ENCODE results near the gene ABCC8.

ABCC8 gene

DNA sequence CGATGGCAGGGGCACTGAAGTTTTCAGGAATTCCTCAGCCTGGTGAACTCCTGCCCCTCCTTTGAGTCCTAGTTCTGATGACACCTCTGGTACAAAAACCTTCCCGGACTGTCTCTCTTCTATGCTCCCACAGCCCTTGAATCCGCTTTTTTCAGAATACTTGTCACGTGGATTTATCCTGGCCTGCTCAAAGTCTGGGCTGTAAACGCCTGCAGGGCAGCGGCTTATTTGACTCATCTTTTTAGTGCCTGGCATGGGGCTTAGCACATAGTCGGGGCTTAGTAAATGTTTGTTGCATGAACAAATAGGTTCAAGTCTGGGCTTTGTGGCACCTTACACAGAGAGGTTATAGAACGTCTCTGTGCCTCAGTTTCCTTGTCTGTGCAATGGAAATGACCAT lies 74.8 kb downstream of the ABCC8 start:
- no peak for DNase-seq

DNA sequence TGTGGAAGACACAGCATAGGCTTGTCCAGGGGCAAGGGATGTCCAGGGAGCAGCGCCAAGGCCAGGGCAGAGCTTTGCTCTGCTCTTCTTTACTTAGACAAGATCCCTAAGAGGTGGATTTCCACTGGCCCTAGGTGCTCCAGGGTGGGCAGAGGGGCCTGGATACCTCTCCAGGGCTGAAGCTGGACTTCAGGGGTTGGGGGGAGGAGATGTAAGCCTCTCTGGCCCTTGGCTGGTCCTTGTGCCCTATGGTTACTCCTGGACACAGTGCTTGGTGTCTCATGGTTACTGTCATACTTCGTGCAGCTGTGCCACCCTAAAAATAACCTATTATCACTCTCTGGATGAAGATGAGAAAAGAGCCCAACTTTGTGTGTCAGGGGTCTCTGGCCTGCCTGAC lies 75.3 kb downstream of the ABCC8 start:
- no peak for DNase-seq

DNA sequence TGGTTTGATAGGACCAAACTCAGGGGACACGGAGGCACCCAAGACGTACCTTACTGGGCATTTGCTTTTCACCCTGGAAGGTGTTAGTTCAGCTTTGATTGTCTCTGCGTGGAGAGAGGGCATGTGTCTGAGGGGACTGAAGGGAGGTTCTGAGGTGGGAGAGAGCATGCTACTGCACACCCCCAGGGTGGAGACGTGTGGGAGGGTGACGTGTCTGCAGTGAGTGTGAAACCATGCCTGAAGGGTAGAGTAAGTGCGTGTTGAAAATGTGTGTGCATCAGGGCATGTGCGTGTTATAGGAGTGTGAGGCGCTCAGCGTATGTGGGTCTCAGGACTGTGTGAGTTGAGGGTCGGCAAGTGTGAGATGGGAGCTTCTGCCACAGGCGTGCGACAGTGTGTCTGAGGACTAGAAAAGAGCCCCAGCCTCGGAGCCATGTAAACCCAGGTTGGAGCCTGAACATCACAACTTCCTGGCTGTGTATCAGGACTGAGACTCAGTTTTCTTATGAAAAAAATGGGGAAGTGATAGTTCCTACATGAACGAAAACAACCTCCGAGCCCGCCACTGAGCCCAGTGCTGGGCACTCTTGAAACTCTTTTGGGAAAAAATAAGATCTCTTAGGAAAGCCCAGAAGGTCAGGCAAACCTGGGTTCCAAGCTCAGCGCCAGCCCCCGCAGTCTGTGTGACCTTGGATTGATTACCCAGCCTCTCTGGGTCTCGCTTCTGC lies 76.4 kb downstream of the ABCC8 start:
- no peak for DNase-seq

DNA sequence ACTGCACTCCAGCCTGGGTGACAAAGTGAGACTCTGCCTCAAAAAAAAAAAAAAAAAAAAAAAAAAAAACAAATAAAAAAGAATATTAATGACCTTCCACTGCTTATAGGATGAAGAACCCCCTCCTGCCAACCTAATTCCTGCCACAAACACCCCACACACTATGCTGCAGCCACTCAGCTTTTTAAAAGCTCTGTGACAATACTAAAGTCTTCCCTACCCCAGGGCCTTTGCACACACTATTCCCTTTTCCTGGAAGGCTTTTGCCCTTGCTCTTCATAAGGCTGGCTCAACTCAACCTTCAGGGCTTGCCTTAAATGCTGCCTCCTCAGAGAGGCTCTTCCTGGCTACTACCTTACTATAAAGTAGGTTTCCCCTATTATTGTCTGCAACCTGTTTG lies 77.4 kb downstream of the ABCC8 start:
- DNase-seq: no peak

DNA sequence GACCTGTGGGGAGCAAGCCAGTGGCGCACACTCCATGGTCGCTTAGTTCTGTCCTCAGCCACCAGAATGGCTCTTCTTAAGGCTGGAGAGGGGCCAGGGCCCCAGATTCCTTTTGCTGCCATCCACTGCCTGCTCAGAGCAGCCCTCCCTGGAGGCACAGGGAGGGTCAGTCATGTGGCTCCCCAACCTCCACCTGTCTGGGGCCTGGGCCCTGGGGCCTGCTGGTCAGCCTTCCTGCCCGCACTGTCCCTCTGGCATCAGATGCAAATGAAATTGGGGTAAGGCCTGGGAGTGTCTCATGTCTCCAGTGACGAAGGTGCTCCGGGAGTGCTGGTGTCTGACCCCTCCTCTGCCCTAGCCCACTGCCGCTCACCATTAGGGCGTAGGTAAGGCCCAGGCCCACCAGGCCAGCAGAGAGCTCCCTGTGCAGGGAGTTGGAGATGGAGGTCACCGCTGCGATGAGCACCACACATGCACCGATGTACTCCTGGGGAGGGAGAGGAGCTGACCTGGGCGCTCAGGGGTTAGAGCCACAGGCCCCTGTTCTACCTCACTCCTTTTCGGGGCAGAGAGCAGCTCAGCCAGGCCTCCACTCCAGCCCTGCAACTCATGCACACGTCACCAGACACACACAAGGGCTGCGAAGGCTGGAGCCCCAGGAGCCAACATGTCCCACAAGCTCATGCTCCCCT lies 79.2 kb downstream of the ABCC8 start:
- DNase-seq: no peak

DNA sequence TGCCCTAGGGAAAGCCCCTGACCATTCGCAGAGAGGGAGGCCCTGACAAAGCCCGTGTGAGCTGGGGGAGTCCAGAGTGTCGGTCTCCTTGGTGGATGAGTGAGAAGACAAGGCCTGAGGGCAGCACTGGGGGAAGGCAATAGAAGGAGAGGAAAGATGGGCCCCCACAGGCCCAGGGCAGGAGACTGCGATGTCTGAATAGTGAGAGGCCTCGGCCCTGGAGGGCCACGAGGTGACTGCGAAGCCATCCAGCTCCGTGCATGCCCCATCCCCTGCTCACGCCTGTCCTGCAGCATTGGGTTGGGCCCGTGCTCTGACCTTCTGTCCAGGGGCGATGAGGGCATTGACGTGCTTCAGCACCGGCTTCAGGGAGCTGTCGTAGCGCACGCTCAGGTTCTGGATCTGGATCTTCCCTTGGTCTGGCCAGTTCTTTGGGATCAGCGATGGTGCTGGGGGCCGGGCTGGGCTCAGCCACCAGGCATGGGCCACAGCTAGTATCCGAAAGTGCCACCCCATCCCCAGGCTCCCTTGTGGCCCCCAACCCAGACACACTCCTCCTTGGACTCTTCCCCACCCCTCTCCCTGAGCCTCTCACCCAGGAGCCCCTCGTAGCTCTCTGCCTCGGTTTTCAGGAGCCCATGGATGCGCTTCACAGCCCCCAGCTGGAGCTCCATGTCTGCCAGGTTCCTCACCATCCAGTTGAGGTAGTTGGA lies 79.9 kb downstream of the ABCC8 start:
- no peak for DNase-seq

DNA sequence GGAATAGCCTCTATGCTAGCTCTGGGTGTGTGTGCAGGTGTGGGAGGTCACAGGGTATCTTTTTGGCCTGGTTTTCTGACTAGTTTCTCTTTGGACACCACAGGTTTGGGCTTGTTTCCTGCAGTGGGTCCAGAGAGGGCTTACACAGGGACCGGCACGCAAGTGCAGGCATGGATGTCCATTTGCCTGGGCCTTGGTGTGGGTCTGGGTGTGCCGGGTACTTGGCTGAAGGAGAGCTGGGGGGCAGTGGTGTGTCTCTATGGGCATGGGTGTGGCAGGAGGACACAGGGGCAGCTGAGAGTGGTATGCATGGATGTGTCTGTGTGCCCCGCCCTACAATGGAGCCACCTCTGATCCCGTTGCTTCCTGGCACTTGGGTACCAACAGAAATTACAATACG lies 80.7 kb downstream of the ABCC8 start:
- no peak for DNase-seq

DNA sequence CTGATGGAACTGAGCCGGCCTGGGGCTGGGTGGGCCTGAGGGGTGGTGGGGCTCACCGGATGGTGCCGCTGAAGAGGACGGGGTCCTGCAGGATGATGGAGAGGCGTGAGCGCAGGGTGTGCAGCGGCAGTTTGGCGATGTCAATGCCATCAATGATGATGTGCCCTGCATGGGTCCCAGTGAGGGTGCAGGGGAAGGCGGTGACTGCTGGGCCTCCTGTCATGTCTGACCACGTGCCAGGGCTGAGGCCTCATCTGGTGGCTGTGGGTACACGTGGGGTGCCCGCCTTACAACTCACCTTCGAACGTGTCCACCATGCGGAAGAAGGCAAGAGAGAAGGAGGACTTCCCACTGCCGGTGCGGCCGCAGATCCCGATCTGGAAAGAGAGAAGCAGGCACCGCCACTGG lies 81.1 kb downstream of the ABCC8 start:
- no peak for DNase-seq

DNA sequence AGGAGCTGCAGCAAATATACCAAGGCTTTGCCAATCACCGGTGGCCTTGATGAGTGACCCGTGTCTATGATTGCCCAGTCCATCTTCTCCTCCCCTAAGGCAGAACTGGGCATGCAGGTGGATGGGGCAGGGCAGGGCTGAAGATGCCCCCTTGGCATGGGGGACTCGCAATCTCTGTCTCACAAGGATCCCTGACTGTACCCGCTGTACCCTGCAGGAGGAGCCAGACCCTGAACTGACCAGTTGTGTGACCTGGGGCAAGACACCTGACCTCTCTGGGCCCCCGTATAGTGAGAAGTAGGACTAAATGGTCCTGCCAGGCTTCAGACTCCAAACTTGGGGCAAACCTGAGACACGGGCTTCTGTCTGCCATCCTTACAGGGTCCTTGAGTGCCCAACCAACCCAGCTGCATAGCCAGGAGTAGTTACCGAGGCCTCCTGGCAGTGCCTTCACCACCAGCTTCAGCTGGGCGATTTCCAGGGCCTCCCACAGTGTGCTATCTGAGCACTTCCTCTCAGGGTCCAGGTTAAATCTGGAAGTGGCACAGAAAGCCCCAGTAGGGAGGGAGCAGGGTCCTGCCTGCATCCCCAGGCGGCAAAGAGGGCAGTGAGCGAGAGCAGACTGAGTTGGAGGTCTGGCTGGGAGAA lies 81.8 kb downstream of the ABCC8 start:
- no peak for DNase-seq

DNA sequence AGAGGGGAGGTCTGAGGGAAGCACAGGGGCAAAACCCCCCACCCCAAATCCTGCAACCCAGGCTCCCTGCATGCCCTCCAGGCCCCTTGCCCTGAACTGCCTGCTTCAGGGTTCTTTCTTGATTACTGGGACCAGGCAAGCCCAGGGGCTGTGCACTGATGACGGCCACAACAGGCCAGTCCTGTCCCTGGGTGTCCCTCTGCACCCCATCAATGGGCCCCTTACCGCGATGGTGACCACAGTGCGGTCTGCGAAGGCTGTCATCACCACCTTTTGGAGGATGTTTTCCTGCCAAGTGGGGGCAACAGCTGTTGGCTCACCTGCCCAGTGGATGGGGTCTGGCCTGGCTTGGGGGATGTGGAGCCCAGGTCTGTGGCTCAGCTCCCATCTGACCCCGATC lies 83.2 kb downstream of the ABCC8 start:
- DNase-seq: no peak

DNA sequence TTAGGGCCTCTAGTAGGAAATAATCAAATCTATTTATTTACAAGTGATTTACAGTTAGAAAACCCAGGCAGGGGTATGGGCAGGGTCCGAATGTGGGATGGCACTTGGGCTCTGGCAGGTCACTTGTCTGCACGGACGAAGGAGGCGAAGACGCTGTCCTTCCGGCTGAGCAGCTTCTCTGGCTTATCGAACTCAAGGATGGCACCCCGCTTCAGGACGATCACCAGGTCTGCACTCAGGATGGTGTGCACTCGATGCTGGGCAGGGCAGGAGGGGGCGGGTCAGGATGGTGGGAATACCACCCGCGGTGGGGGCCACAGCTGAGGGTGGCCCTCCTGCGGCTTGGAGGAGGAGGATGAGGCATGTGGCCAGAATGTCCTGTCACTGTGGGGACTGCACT lies 83.8 kb downstream of the ABCC8 start:
- no peak for DNase-seq

DNA sequence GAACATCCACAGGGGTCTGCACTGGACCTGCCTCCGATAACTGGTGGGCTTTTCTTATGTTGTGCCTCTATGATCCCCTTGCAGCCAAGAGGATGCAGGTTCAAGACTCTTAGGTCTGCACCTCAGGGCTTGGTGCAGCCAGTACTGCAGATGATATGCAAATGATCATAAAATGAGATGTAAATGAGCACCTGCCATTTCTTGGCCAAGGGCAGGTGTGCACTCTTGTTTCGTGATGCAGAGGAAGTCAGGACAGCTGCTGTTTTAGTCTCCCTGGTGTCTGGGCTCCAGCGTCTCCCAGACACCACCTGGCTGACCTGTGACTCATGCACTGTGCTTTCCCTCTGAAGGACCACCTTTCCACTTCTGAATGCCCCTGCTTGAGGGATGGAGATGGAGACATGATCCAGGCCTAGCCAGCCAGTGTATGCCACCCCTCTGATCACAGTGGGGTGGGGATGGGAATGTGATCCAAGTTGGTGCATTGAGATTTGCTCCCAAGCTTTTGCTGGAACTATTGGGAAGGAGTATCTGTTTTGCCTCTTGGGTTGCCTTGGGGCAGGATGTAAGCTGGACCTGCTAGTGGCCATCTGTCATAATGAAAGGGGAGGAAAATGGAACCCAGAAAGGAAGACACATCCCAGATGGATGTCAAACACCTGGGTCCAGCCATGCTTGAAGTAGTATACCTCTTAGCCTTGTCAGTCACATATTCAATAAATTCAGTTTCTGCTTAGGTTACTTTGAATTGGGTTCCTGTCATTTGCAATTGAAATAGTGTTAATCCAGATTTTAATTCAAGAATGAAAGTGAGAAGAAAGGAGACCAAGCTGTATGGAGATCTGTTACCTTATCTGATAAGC lies 84.9 kb downstream of the ABCC8 start:
- peak; percentile 47 for DNase-seq

DNA sequence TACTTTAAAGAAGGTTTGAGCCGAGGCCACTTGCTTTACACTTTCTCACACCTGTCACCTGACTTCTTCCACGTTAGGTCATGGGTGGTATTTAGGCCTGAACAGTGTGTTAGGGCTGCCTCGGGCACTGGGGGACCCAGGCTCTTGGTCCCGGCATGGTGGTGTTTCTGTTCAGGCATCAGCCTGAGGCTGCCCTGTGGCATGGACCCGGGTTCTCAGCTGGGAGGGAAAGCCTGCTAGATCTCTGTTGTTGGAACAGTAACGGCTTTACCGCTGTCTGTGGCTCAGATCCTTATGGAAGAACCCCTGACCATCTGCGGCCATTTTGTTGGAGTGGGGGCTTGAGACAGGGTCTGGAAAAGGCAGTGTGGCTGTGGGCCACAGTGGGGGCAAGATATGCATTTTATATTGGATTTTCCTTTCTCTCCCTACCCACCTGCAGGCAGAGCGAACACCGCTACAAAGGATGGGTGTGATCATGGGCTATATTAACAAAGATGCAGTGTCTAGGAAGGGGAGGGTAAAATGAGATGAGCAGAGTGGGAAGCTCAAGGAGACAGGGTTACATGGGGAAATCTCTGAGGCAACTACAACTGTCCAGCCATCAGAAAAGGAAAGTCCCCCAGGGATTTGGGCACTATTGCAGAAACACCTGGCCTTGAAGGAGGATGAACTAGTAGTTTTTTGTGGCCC lies 86.5 kb downstream of the ABCC8 start:
- no peak for DNase-seq

DNA sequence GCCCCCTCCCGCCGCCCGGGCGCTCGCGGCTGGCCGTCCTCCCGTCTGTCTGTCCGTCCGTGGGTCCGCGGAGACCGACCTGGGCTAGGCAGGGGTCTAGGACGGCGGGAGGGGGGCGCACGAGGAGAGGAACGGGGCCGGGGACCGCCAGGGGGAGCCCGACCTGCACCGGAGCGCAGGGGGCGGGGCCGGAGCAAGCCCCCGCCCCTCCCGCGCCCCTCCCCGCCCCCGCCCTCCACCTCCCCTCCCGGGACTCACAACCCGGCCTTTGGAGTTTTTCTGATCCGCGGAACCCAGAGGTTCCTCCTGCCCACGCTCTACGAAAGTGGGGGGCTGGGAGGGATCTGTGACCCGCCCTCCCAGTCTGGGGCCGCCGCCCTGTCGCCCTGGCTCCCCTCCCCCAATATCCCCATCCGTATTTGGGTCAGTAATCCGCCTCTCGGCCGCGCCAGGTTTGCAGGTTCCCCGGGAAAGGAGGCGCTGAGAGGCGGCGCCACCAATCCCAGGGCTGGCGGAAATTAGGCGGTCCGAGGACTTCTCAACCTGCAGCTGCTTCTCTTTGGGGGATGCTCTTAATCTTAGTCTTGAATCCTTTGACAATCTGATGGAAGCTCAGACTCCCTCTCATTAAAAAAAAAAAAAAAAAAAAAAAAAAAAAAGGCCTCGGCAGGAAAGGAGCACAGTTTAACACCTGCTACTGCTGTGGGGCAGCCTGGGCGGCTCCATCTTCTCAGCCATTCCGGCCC lies 87.3 kb downstream of the ABCC8 start:
- DNase-seq: peak; percentile 90

DNA sequence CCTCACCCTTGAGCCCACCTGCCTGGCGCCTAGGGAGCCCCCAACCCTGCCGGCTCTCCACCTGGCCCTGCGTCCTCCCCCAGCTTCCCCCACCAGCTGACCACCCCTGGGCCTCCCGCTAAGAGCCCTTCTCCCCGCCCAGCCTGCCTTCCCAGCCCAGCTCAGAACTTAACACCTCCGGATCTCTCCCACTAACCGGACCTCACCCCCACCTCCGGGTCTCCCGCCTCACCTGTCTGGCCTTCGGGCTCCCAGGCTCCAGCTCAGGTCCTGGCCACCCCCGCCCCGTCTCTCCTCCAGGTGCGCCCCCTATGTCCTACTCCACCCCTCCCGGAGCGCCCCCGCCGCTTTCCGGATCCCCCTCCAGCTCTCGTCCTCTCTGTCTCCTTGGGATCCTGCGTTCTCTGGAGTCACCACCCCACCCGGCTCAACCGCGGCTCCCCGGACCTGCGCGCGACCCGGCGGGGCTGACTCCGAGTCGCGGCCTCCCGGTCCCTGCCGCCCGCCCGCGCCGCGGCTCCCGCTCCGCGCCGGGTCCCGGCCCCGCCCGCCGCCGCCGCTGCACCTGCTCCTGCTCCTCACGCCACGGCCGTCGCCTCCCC lies 87.9 kb downstream of the ABCC8 start, which contains the start of gene KCNJ11:
TSS of gene KCNJ11 (minus strand) at position 51 of the 602 bp plus-strand sequence. CDS start 568 bp downstream, outside the sequence.
- no peak for DNase-seq

DNA sequence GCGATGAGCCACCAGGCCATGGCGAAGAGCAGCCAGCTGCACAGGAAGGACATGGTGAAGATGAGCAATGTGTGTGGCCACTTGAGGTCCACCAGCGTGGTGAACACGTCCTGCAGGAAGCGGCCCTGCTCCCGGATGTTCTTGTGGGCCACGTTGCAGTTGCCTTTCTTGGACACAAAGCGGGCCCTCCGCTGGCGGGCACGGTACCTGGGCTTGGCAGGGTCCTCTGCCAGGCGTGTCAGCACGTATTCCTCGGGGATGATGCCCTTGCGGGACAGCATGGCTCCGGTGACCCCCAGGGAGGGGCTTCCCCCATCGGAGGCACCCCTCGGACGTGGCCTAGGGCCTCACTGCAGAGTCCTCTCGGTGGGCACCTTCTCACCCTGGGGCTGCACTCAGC lies 88.8 kb downstream of the ABCC8 start:
- no peak for DNase-seq

DNA sequence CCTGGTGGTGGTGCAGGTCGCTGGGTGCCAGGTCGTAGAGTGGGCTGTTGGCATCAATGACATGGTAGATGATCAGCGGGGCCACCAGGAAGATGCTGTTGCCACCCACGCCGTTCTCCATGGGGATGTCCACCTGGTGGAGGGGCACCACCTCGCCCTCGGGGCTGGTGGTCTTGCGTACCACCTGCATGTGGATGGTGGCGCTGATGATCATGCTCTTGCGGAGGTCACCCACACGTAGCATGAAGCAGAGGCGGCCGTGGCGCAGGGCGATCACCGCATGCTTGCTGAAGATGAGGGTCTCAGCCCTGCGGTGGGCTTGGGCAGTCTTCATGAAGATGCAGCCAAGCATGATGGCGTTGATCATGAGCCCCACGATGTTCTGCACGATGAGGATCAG lies 89.4 kb downstream of the ABCC8 start:
- DNase-seq: no peak

DNA sequence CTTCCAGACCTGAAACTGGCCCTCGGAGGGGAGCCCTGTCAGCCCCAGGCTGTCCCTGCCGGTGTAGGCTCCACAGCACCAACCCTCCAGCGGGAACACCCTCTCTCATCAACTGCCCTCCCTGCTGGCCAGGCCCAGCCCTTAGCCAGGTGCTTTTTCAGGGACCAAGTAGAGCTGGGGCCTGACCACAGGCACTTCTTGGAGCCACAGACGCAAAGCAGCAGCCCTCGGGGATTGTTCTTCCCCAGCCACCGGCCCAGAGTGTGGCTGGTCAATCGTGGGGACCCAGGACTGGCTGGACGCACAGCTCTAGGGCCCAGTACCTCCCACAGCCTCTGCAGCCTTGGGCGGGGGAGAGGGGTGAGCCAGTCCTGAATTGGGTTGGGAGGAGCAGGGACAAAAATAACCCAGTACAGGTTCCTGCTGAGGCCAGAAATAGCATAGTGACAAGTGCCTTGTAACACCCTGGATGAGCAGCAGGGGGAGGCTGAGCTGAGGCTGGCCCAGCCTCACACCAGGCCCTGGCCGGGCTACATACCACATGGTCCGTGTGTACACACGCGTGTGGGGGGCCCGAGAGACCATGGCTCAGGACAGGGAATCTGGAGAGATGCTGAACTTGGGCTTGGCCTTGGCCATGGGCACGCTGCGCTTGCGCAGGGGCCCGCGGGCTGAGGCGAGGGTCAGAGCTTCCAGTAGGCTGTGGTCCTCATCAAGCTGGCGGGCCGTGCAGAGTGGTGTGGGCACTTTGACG lies 90.1 kb downstream of the ABCC8 start:
- no peak for DNase-seq

DNA sequence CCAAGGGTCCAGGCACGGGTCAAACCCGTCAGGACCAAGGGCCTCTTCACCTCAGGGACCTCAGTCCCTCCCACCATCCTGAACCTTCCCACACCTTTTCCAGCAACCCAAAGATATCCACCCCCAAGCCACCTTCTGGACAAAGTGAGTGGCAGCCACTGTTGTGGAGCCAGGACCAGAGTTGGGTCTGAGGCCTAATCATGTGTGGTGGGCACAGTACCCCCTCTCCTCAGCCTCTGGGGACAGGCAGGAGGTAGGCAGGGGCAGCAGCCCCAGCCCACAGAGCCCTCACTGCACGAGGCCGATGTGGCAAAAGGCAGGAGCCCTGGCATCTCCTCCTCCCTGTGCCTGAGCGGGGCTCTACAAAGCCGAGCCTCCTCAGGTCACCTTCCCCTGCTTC lies 90.7 kb downstream of the ABCC8 start:
- DNase-seq: no peak

DNA sequence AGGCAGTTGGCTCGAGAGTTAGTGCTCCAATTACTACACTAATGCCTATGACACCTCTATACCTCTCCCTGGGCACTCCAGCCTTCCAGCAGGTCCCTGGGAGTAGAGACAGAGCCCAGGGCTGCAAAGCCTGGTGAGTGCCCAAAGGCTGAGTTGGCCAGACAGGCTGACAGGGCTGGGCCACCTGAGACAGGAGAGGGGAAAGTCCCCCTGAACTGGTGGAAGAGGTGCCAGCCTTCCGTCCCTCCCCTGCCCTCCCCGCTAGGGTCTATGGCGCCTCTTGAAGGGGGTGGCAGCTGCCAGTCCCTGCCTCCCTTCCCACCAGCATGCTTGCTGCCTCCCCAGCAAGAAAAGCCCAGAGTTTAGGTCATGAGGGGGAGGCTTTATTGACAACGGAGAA lies 91.2 kb downstream of the ABCC8 start:
- no peak for DNase-seq
